ENCODE data around the gene NAV2.

- TF ChIP-seq CTCF (IDR thresholded peaks at IDR 0.05): no peak
- TF ChIP-seq POLR2A (IDR thresholded peaks at IDR 0.05): no peak
- no peak for TF ChIP-seq EP300 (IDR thresholded peaks at IDR 0.05)
- no peak for TF ChIP-seq POLR2AphosphoS5 (IDR thresholded peaks at IDR 0.05)
Measured at GRCh38 chr11:20105427-20105826, 392.8 kb downstream of the NAV2 start.
